Hepatocyte (in vitro differentiated cells): Measurements from ENCODE around the gene FIGNL2.

Experiments used
- EZH2 ChIP-seq: fragments of 200-600 bp; sonication (generic); IDR thresholded peaks from 2 replicates; pipeline ENCODE4 v1.6.1; 2016; ENCODE audit warnings: antibody characterized with exemption, mild to moderate bottlenecking, borderline replicate concordance
- TF ChIP-seq, protein P1 (sequence below): fragments of 200-600 bp; sonication (generic); IDR thresholded peaks from 2 replicates; pipeline ENCODE4 v1.5.1; 2016; ENCODE audit warnings: antibody characterized with exemption, mild to moderate bottlenecking; ENCODE audit not compliant: poor library complexity

DNA sequence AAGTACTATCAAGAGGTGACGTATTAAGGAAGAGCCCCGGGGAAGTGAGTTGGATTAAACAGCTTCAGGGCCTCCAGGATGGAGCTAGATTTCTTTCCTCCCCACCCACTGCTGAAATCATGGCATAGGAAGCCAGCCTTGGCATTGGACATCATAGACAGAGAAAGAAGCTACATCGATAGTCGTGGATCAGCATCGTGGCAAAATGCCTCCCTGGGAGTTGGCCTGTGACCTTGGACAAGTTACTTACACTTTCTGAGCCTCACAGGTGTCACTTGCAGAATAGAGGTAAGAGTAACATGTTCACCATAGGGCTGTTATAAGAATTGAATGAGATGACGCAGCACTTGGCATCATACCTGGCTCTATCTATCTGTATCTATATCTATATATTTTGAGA, 45.3 kb upstream of the FIGNL2 start:
- TF ChIP-seq, protein P1, sequence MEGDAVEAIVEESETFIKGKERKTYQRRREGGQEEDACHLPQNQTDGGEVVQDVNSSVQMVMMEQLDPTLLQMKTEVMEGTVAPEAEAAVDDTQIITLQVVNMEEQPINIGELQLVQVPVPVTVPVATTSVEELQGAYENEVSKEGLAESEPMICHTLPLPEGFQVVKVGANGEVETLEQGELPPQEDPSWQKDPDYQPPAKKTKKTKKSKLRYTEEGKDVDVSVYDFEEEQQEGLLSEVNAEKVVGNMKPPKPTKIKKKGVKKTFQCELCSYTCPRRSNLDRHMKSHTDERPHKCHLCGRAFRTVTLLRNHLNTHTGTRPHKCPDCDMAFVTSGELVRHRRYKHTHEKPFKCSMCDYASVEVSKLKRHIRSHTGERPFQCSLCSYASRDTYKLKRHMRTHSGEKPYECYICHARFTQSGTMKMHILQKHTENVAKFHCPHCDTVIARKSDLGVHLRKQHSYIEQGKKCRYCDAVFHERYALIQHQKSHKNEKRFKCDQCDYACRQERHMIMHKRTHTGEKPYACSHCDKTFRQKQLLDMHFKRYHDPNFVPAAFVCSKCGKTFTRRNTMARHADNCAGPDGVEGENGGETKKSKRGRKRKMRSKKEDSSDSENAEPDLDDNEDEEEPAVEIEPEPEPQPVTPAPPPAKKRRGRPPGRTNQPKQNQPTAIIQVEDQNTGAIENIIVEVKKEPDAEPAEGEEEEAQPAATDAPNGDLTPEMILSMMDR = no peak
- TF ChIP-seq EZH2 = no peak
